A673 (cell line): ENCODE measurements around the gene MRGPRF. TPM values are rescaled to one million over a fixed set of nuclear protein-coding genes. Genes with fewer than 3 reads are reported as not detected.

Source experiments
- BruUV-seq: library from RNA; stranded (reverse); fragments of 400-500 nt; replicated peaks from 2 replicates; lab custom pipeline; 2021; lab: Mats Ljungman, UMichigan
- CTCF ChIA-PET: fragments of 300-600 bp; sonication (Branson Sonifier 250); formaldehyde crosslinking; loops from one replicate; lab custom pipeline; 2022; ENCODE audit warnings: antibody characterized with exemption; lab: Charles Lee
- POLR2A ChIA-PET: fragments of 300-600 bp; sonication (Branson Sonifier 250); formaldehyde crosslinking; loops from one replicate; lab custom pipeline; 2022; ENCODE audit warnings: antibody characterized with exemption; ENCODE audit not compliant: low non-redundant PET; lab: Charles Lee
- DNase-seq: peaks from one replicate; pipeline ENCODE4 v3.0.0-alpha.2; 2015; ENCODE audit warnings: low spot score
- H3K27ac ChIP-seq: fragments of 200-600 bp; sonication (generic); 2 replicates; pipeline ENCODE4 v1.5.1; 2016; ENCODE audit warnings: mixed run types, low read depth, mild to moderate bottlenecking, mixed read lengths, antibody characterized with exemption, low read length; ENCODE audit not compliant: poor library complexity, severe bottlenecking
- H3K27me3 ChIP-seq: fragments of 200-600 bp; sonication (generic); replicated peaks from 2 replicates; pipeline ENCODE4 v1.6.1; 2017; ENCODE audit warnings: mixed run types, low read depth, mild to moderate bottlenecking, mixed read lengths, antibody characterized with exemption, low read length; ENCODE audit not compliant: insufficient read depth, poor library complexity
- H3K36me3 ChIP-seq: fragments of 200-600 bp; sonication (generic); 2 replicates; pipeline ENCODE4 v1.6.1; 2016; ENCODE audit warnings: mixed run types, mild to moderate bottlenecking, mixed read lengths, antibody characterized with exemption, low read length; ENCODE audit not compliant: insufficient read depth, poor library complexity, severe bottlenecking
- H3K4me1 ChIP-seq: fragments of 200-600 bp; sonication (generic); 2 replicates; pipeline ENCODE4 v1.6.1; 2017; ENCODE audit warnings: mixed run types, mild to moderate bottlenecking, mixed read lengths, antibody characterized with exemption, low read length; ENCODE audit not compliant: insufficient read depth, poor library complexity, severe bottlenecking
- H3K4me3 ChIP-seq: fragments of 200-600 bp; sonication (generic); 2 replicates; pipeline ENCODE4 v1.5.1; 2016; ENCODE audit warnings: low read depth, mixed run types, mild to moderate bottlenecking, mixed read lengths, low read length; ENCODE audit not compliant: poor library complexity, severe bottlenecking
- H3K9me3 ChIP-seq: fragments of 200-600 bp; sonication (generic); 2 replicates; pipeline ENCODE4 v1.6.1; 2016; ENCODE audit warnings: mixed run types, low read depth, mild to moderate bottlenecking, mixed read lengths, antibody characterized with exemption, low read length; ENCODE audit not compliant: poor library complexity, severe bottlenecking
- EZH2 ChIP-seq: fragments of 200-600 bp; sonication (generic); IDR thresholded peaks from 2 replicates; pipeline ENCODE4 v1.6.1; 2017; ENCODE audit warnings: borderline replicate concordance, low read depth, mild to moderate bottlenecking, mixed read lengths, antibody characterized with exemption, low read length; ENCODE audit not compliant: poor library complexity, severe bottlenecking
- intact Hi-C: fragments of 100-400 bp; cut with micrococcal nuclease; formaldehyde crosslinking; loops from one replicate; pipeline ENCODE4 v1.10.0; 2022; ENCODE audit not compliant: unreplicated experiment
- total RNA-seq: library from RNA; stranded (reverse); gene quantifications from 2 replicates; pipeline ENCODE4 v1.2.3, GENCODE V29; 2021
- TF ChIP-seq, protein P1 (sequence below): fragments of 300-800, 200-600 bp; sonication (generic); conservative IDR thresholded peaks from 2 replicates; pipeline ENCODE4 v1.5.1; 2017; ENCODE audit warnings: low read depth, mild to moderate bottlenecking, antibody characterized with exemption, low read length, moderate library complexity, mixed read lengths

The MRGPRF gene
- total RNA-seq, 1 experiment from 2014 or later = 9.3 TPM

DNA sequence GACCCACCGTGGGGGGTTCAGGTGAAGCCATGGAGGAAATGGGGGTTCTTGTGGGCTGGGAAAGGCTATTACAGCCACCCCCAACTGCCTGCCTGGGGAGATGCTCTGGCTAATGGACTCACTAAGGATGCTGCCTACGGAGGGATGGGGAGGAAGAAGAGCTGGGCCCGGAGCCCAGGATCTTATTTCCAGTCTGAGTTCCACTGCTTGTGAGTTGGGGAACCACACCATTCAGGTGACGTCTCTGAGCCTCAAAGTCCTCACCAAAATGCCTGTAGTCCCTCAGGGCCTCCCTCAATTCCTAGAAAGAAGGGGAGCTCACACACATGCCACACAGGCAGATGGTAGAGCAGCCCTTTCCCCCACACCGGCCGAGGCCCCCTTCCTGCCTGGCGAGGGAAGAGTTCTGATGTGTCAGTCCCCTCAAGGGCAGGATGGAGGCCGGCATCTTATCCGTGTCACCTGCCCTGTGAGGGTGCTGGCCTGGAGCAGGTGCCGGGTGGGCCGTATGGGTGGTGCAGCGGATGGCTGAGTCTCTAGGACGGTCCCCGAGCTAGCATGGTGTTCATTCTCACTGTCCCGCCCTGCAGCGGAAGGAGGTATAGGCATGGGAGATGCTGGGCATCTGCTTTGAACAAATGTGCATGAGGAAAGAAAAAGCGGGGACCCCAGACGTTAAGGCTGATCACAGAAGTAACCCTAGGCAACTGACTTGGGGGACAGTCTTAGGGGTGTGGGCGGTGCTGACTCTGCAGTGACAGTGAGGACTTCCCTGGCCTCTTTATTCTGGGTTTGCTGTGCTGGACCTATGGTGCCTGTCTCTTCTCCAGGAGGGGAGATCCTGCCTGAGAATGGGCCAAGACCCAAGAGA is 15.7 kb downstream of the MRGPRF start:
- no peak for DNase-seq
- Histone ChIP-seq H3K9me3 (no peaks in the 10 kb centered on the region), H3K27me3 (no peaks in the 10 kb centered on the region), H3K4me1 (peaks cover 10% of the 10 kb centered on the region), H3K27ac (no peak overlapping the region), H3K36me3 (no peaks in the 10 kb centered on the region), H3K4me3 (no peak overlapping the region)
- TF ChIP-seq, protein P1, sequence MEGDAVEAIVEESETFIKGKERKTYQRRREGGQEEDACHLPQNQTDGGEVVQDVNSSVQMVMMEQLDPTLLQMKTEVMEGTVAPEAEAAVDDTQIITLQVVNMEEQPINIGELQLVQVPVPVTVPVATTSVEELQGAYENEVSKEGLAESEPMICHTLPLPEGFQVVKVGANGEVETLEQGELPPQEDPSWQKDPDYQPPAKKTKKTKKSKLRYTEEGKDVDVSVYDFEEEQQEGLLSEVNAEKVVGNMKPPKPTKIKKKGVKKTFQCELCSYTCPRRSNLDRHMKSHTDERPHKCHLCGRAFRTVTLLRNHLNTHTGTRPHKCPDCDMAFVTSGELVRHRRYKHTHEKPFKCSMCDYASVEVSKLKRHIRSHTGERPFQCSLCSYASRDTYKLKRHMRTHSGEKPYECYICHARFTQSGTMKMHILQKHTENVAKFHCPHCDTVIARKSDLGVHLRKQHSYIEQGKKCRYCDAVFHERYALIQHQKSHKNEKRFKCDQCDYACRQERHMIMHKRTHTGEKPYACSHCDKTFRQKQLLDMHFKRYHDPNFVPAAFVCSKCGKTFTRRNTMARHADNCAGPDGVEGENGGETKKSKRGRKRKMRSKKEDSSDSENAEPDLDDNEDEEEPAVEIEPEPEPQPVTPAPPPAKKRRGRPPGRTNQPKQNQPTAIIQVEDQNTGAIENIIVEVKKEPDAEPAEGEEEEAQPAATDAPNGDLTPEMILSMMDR = no peak
- TF ChIP-seq EZH2 = no peak
- ChIA-PET CTCF (no interaction called here), POLR2A (interaction anchor here (0.5 to 0.6 kb wide), 2 partner anchors 11 to 15 kb away, joined by 3 to 5 read pairs; no protein-coding TSS in a partner anchor)
- intact Hi-C loops = no loop called here
- no TSS peak for BruUV-seq

DNA sequence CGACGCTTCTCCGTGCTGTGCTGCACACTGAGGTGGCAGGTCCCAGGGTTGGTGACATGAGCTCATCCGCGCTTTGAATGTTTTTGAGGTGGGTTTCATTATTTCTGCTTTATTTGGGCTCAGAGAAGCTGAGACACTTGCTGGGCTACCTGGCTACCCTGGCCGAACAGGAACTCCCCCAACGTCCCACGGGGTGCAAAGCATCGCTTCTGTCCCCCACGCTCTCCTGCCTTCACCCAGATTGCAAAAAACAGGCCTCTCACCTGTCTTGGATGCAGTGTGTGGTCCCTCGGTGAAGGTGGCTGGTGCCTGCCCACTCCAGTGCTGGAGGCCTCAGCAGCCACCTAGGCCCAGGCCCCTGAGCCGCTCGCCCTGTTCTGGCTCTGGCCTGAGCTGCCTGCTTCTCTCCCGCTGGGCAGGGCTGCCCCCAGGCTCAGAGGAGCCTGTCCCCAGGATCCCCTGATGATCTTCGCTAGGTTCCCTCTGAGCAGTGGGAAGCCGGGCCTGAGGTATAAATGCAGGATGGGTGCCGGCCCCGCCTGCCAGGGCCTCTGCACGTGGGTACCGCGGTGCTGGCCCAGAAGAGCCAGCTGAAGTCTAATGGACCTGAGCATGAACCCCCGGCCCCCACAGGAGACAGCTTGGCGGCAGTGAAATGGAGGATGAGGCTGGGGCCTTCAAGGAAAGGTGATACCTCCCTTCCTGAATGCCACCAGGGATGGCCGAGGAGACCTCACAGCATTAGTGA is 16.5 kb downstream of the MRGPRF start:
- BruUV-seq = no TSS peak
- CTCF ChIA-PET = no interaction called here
- Histone ChIP-seq H3K4me1 (peaks cover 10% of the 10 kb centered on the region), H3K27ac (no peak overlapping the region), H3K4me3 (no peak overlapping the region), H3K36me3 (no peaks in the 10 kb centered on the region), H3K27me3 (no peaks in the 10 kb centered on the region), H3K9me3 (no peaks in the 10 kb centered on the region)
- POLR2A ChIA-PET = interaction anchor here (0.5 kb wide), 1 partner anchor 16 kb away, joined by 5 read pairs; no protein-coding TSS in a partner anchor
- no peak for DNase-seq
- intact Hi-C loops = no loop called here
- TF ChIP-seq EZH2 = no peak
- TF ChIP-seq, protein P1 = no peak

DNA sequence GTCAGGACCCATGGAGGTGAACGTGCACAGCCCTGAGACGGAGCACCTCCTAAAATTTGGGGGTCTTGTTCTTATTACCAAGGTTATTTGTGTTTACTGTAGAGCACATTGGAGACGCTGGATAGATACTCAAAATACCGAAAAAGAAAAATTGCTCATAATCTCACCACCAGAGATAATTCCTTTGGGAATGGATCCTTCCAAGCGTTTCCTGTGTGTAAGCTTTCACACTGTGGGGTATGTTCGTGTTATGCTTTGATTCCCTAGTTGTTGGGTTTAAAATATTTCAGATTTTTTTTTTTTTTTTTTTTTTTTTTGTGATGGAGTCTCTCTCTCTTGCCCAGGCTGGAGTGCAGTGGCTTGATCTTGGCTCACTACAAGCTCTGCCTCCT is 18.2 kb downstream of the MRGPRF start:
- TF ChIP-seq, protein P1 = no peak
- no peak for TF ChIP-seq EZH2
- DNase-seq = peak; percentile 60
- CTCF ChIA-PET = interaction anchor here (0.7 kb wide), 1 partner anchor 137 kb away, joined by 6 read pairs; no protein-coding TSS in a partner anchor
- H3K27ac ChIP-seq = no peak overlapping the region
- POLR2A ChIA-PET = interaction anchor here (0.6 kb wide), 1 partner anchor 13 kb away, joined by 11 read pairs; no protein-coding TSS in a partner anchor
- H3K27me3 ChIP-seq = no peaks in the 10 kb centered on the region
- H3K4me1 ChIP-seq = peaks cover 10% of the 10 kb centered on the region
- intact Hi-C loops = no loop called here
- BruUV-seq = no TSS peak
- H3K9me3 ChIP-seq = no peaks in the 10 kb centered on the region
- H3K36me3 ChIP-seq = no peaks in the 10 kb centered on the region
- no peak overlapping the region for H3K4me3 ChIP-seq
